ENCODE results near the gene TSPAN7.

The TSPAN7 gene

GRCh38 chrX:38595801-38596200, 34.5 kb downstream of the TSPAN7 start:
- DNase-seq (ENCODE audit: low spot score), result no peak

- no peak for DNase-seq (ENCODE audit: low spot score)
Measured at GRCh38 chrX:38596939-38597338, 35.6 kb downstream of the TSPAN7 start.

- DNase-seq (ENCODE audit: low spot score), result peak; percentile 22
Measured at GRCh38 chrX:38599796-38600755, 38.7 kb downstream of the TSPAN7 start.

- DNase-seq (ENCODE audit: low spot score), result no peak
Measured at GRCh38 chrX:38601866-38602265, 40.5 kb downstream of the TSPAN7 start.

- DNase-seq (ENCODE audit: low spot score), result no peak
Measured at GRCh38 chrX:38606821-38607220, 45.5 kb downstream of the TSPAN7 start.

- DNase-seq (ENCODE audit: low spot score), result no peak
Measured at GRCh38 chrX:38607976-38608375, 46.6 kb downstream of the TSPAN7 start.

GRCh38 chrX:38610849-38611248, 49.5 kb downstream of the TSPAN7 start:
- DNase-seq (ENCODE audit: low spot score), result peak; percentile 73

- peak; percentile 23 for DNase-seq (ENCODE audit: low spot score)
Measured at GRCh38 chrX:38612281-38612680, 50.9 kb downstream of the TSPAN7 start.

GRCh38 chrX:38614485-38614884, 53.1 kb downstream of the TSPAN7 start:
- no peak for DNase-seq (ENCODE audit: low spot score)

GRCh38 chrX:38616904-38617303, 55.6 kb downstream of the TSPAN7 start:
- DNase-seq (ENCODE audit: low spot score), result no peak

- DNase-seq (ENCODE audit: low spot score), result no peak
Measured at GRCh38 chrX:38618180-38618579, 56.8 kb downstream of the TSPAN7 start.

- DNase-seq (ENCODE audit: low spot score), result no peak
Measured at GRCh38 chrX:38620623-38621022, 59.3 kb downstream of the TSPAN7 start.

GRCh38 chrX:38626296-38626695, 65.0 kb downstream of the TSPAN7 start:
- DNase-seq (ENCODE audit: low spot score), result peak; percentile 47

- DNase-seq (ENCODE audit: low spot score), result no peak
Measured at GRCh38 chrX:38627683-38628082, 66.3 kb downstream of the TSPAN7 start.

- DNase-seq (ENCODE audit: low spot score), result no peak
Measured at GRCh38 chrX:38628587-38628986, 67.2 kb downstream of the TSPAN7 start.

- no peak for DNase-seq (ENCODE audit: low spot score)
Measured at GRCh38 chrX:38632516-38632915, 71.2 kb downstream of the TSPAN7 start.

- no peak for DNase-seq (ENCODE audit: low spot score)
Measured at GRCh38 chrX:38634665-38635064, 73.3 kb downstream of the TSPAN7 start.

GRCh38 chrX:38636949-38637819, 75.8 kb downstream of the TSPAN7 start:
- peak; percentile 69 for DNase-seq (ENCODE audit: low spot score)

GRCh38 chrX:38638952-38639529, 77.7 kb downstream of the TSPAN7 start:
- no peak for DNase-seq (ENCODE audit: low spot score)

- DNase-seq (ENCODE audit: low spot score), result no peak
Measured at GRCh38 chrX:38639730-38640129, 78.4 kb downstream of the TSPAN7 start.

GRCh38 chrX:38641197-38641596, 79.9 kb downstream of the TSPAN7 start:
- DNase-seq (ENCODE audit: low spot score), result no peak

GRCh38 chrX:38643903-38644302, 82.6 kb downstream of the TSPAN7 start:
- no peak for DNase-seq (ENCODE audit: low spot score)

Data from cerebellar cortex (tissue), 1 donor.